HL-60 (cell line): ENCODE data around the gene SELP.

Source experiments
- GABPA ChIP-seq: IDR thresholded peaks from 2 replicates; pipeline ENCODE4 v1.6.1; 2012; ENCODE audit warnings: low read depth
- TF ChIP-seq, protein P1 (sequence below): IDR thresholded peaks from one replicate; pipeline ENCODE4 v1.5.1; 2011; ENCODE audit warnings: low read length, control low read depth, inconsistent platforms; ENCODE audit not compliant: insufficient read depth
- TF ChIP-seq, protein P2 (sequence below): IDR thresholded peaks from 2 replicates; pipeline ENCODE4 v1.6.1; 2012; ENCODE audit warnings: low read depth; ENCODE audit not compliant: insufficient replicate concordance

DNA sequence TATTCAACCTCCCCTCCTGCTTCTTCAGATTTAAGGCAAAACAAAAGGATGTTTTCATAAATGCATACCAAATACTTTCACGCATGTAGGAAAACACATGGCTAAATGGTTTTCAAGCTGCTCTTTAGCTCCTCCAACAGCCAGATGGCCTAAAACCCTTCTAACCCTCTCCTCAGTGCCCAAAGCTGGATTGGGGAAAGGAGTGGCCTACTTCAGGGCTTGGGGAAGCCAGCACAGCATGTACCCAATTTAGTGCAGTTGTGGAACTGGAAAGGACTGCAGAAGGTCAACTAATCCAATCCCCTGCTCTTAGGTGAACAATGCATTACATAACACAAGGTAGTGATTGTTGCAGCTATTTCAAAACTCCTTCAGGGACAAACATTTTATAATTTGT, 53.0 kb downstream of the SELP start:
- TF ChIP-seq, protein P1, sequence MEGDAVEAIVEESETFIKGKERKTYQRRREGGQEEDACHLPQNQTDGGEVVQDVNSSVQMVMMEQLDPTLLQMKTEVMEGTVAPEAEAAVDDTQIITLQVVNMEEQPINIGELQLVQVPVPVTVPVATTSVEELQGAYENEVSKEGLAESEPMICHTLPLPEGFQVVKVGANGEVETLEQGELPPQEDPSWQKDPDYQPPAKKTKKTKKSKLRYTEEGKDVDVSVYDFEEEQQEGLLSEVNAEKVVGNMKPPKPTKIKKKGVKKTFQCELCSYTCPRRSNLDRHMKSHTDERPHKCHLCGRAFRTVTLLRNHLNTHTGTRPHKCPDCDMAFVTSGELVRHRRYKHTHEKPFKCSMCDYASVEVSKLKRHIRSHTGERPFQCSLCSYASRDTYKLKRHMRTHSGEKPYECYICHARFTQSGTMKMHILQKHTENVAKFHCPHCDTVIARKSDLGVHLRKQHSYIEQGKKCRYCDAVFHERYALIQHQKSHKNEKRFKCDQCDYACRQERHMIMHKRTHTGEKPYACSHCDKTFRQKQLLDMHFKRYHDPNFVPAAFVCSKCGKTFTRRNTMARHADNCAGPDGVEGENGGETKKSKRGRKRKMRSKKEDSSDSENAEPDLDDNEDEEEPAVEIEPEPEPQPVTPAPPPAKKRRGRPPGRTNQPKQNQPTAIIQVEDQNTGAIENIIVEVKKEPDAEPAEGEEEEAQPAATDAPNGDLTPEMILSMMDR: no peak
- TF ChIP-seq GABPA: no peak
- TF ChIP-seq, protein P2, sequence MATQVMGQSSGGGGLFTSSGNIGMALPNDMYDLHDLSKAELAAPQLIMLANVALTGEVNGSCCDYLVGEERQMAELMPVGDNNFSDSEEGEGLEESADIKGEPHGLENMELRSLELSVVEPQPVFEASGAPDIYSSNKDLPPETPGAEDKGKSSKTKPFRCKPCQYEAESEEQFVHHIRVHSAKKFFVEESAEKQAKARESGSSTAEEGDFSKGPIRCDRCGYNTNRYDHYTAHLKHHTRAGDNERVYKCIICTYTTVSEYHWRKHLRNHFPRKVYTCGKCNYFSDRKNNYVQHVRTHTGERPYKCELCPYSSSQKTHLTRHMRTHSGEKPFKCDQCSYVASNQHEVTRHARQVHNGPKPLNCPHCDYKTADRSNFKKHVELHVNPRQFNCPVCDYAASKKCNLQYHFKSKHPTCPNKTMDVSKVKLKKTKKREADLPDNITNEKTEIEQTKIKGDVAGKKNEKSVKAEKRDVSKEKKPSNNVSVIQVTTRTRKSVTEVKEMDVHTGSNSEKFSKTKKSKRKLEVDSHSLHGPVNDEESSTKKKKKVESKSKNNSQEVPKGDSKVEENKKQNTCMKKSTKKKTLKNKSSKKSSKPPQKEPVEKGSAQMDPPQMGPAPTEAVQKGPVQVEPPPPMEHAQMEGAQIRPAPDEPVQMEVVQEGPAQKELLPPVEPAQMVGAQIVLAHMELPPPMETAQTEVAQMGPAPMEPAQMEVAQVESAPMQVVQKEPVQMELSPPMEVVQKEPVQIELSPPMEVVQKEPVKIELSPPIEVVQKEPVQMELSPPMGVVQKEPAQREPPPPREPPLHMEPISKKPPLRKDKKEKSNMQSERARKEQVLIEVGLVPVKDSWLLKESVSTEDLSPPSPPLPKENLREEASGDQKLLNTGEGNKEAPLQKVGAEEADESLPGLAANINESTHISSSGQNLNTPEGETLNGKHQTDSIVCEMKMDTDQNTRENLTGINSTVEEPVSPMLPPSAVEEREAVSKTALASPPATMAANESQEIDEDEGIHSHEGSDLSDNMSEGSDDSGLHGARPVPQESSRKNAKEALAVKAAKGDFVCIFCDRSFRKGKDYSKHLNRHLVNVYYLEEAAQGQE: no peak
